ENCODE measurements around the gene ACTG1. TPM values are rescaled to one million over a fixed set of nuclear protein-coding genes. Genes with fewer than 3 reads are reported as not detected.

ACTG1 gene
- 773 and 803 TPM in 2 replicates for total RNA-seq
- total RNA-seq (2013), result 952 TPM
- polyA plus RNA-seq, result 1,677 and 1,778 TPM in 2 replicates
- 1,862 and 2,791 TPM in 2 replicates for polyA minus RNA-seq

- WGBS (ENCODE audit: insufficient coverage), result under 1% methylated on average over 111 of the region's 111 CpGs
- DNase-seq (peak; percentile 95), ATAC-seq (ENCODE audit: low read depth) (peak; percentile 42)
- peaks cover 67% of the 10 kb centered on the region for H3K4me1 Mint-ChIP-seq
- Histone ChIP-seq H3K9ac (ENCODE audit: low read length) (peak within 1 kb of the TSS; percentile 93), H2AFZ (ENCODE audit: insufficient read depth, low read depth, low read length, poor library complexity, severe bottlenecking) (peak within 1 kb of the TSS; percentile 74), H3K4me3 (ENCODE audit: control extremely low read depth in 1 of 5, extremely low read depth in 1 of 5, insufficient read depth in 1 of 5, low read depth in 2 of 5, low read length in 4 of 5) (peak within 1 kb of the TSS; percentile 71 to 96 (median 86)), H3K27ac (ENCODE audit: low read length in 2 of 2) (peak within 1 kb of the TSS; percentile 89 to 97), H3K9me3 (ENCODE audit: control extremely low read depth in 1 of 3, control insufficient read depth in 2 of 3, insufficient read depth in 1 of 3, low read length in 2 of 3) (no peaks in the 10 kb centered on the region), H3K4me2 (replicated peaks; ENCODE audit: low read depth, low read length, poor library complexity, severe bottlenecking) (peak within 1 kb of the TSS; percentile 99), H3K79me2 (ENCODE audit: control insufficient read depth, insufficient read depth, low read length) (peaks cover 66% of the 10 kb centered on the region), H3K4me1 (ENCODE audit: control insufficient read depth in 2 of 2, insufficient read depth in 2 of 2, low read length in 2 of 2) (peaks cover 46 to 69% of the 10 kb centered on the region in 2 donors), H3K27me3 (replicated peaks in 1 of 4; ENCODE audit: control extremely low read depth in 1 of 4, control insufficient read depth in 3 of 4, insufficient read depth in 4 of 4, low read length in 3 of 4) (no peaks in the 10 kb centered on the region), H4K20me1 (ENCODE audit: control insufficient read depth, insufficient read depth, low read length, poor library complexity, severe bottlenecking) (peaks cover 44% of the 10 kb centered on the region), H3K36me3 (replicated peaks in 1 of 2; ENCODE audit: control extremely low read depth in 1 of 2, control insufficient read depth in 1 of 2, extremely low read depth in 1 of 2, insufficient read depth in 2 of 2, low read length in 1 of 2) (peaks cover 0 to 42% of the 10 kb centered on the region in 2 experiments)
- CTCF ChIA-PET, result interaction anchor here (0.7 to 2.1 kb wide), 8 partner anchors 10 to 221 kb away, joined by 3 to 8 read pairs (median 4); partner anchors contain the start of gene FAAP100
- peak within 1 kb of the TSS; percentile 97 for H3K4me3 Mint-ChIP-seq
- no peaks in the 10 kb centered on the region for H3K27me3 Mint-ChIP-seq
- H3K27ac Mint-ChIP-seq, result peak within 1 kb of the TSS; percentile 96
- no peak for TF ChIP-seq CTCF (IDR thresholded peaks at IDR 0.05)
- no peak for TF ChIP-seq EZH2 (IDR thresholded peaks at IDR 0.05; ENCODE audit: borderline replicate concordance, insufficient read depth, low read depth, low read length, poor library complexity, severe bottlenecking)
- no peaks in the 10 kb centered on the region for H3K9me3 Mint-ChIP-seq (ENCODE audit: insufficient read depth)
- POLR2A ChIA-PET, result interaction anchor here (0.6 to 4.8 kb wide), 10 partner anchors 24 to 321 kb away, joined by 3 to 33 read pairs (median 4); partner anchors contain the start of genes BAHCC1 and FAAP100
- intact Hi-C loops (cut with micrococcal nuclease), result loop anchor here (1.0 to 10.0 kb wide), 7 partner anchors 29 to 1715 kb away; partner anchors contain the start of genes CBX8, FAAP100, SLC25A10 and SLC38A10
These were observed at the start of gene ACTG1 for GRCh38 chr17:81512562-81513371. Gene ACTG1 (minus strand): TSS chr17:81512799. CDS start chr17:81512354, 445 bp downstream.

Data from B cell (primary cell).